Medulla oblongata (tissue), 1 donor: Measurements from ENCODE around the gene HBG2.
A peak's percentile ranks its signal among the peaks of the same experiment; 100 is the strongest.
"Not testable (repeated sequence)": the region's sequence is repeated elsewhere in the genome, so short reads cannot be mapped to it uniquely, and the experiment has no call there.

Experiments
- DNase-seq: peaks from one replicate; pipeline ENCODE4 v3.0.0-alpha.2; 2015; ENCODE audit errors: extremely low spot score

Gene HBG2

GRCh38 chr11:5281596-5281995 lies 27.0 kb upstream of the HBG2 start:
- no peak for DNase-seq

- DNase-seq, result peak; percentile 40
Measured at GRCh38 chr11:5280582-5281102, 26.1 kb upstream of the HBG2 start.

- no peak for DNase-seq
Measured at GRCh38 chr11:5279471-5280090, 25.0 kb upstream of the HBG2 start.

GRCh38 chr11:5277807-5278382 lies 23.3 kb upstream of the HBG2 start:
- DNase-seq, result no peak

- DNase-seq, result no peak
Measured at GRCh38 chr11:5276697-5277096, 22.1 kb upstream of the HBG2 start.

GRCh38 chr11:5275369-5276110 lies 21.0 kb upstream of the HBG2 start:
- DNase-seq, result no peak

GRCh38 chr11:5274395-5274794 lies 19.8 kb upstream of the HBG2 start:
- DNase-seq, result no peak

GRCh38 chr11:5272395-5273017 lies 17.9 kb upstream of the HBG2 start:
- no peak for DNase-seq

- no peak for DNase-seq
Measured at GRCh38 chr11:5269715-5270147, 15.2 kb upstream of the HBG2 start, which contains the start of gene HBE1. Gene HBE1, minus strand, starts transcription at chr11:5269945. Its CDS starts 55 bp downstream, at chr11:5269890.

GRCh38 chr11:5267033-5267563 lies 12.5 kb upstream of the HBG2 start:
- DNase-seq, result no peak

- no peak for DNase-seq
Measured at GRCh38 chr11:5266609-5267008, 12.0 kb upstream of the HBG2 start.

GRCh38 chr11:5265832-5266231 lies 11.3 kb upstream of the HBG2 start:
- no peak for DNase-seq

GRCh38 chr11:5258543-5259262 lies 4.1 kb upstream of the HBG2 start:
- no peak for DNase-seq

- DNase-seq, result no peak
Measured at GRCh38 chr11:5257296-5257695, 2.7 kb upstream of the HBG2 start.

GRCh38 chr11:5254023-5254422 lies 558 bp downstream of the HBG2 start:
- DNase-seq, result not testable (repeated sequence)

GRCh38 chr11:5253440-5253839 lies 1.1 kb downstream of the HBG2 start:
- not testable (repeated sequence) for DNase-seq

- DNase-seq, result no peak
Measured at GRCh38 chr11:5252919-5253265, 1.7 kb downstream of the HBG2 start.

- DNase-seq, result no peak
Measured at GRCh38 chr11:5252192-5252918, 2.2 kb downstream of the HBG2 start.

- DNase-seq, result no peak
Measured at GRCh38 chr11:5251746-5252145, 2.8 kb downstream of the HBG2 start.

- DNase-seq, result no peak
Measured at GRCh38 chr11:5250543-5251204, 3.9 kb downstream of the HBG2 start.
